Midbrain (tissue), 1 donor: ENCODE results near the gene C20orf144.

Source experiments
- DNase-seq: peaks from one replicate; lab custom pipeline; 2025; lab: John Stamatoyannopoulos, UW

C20orf144 gene

DNA sequence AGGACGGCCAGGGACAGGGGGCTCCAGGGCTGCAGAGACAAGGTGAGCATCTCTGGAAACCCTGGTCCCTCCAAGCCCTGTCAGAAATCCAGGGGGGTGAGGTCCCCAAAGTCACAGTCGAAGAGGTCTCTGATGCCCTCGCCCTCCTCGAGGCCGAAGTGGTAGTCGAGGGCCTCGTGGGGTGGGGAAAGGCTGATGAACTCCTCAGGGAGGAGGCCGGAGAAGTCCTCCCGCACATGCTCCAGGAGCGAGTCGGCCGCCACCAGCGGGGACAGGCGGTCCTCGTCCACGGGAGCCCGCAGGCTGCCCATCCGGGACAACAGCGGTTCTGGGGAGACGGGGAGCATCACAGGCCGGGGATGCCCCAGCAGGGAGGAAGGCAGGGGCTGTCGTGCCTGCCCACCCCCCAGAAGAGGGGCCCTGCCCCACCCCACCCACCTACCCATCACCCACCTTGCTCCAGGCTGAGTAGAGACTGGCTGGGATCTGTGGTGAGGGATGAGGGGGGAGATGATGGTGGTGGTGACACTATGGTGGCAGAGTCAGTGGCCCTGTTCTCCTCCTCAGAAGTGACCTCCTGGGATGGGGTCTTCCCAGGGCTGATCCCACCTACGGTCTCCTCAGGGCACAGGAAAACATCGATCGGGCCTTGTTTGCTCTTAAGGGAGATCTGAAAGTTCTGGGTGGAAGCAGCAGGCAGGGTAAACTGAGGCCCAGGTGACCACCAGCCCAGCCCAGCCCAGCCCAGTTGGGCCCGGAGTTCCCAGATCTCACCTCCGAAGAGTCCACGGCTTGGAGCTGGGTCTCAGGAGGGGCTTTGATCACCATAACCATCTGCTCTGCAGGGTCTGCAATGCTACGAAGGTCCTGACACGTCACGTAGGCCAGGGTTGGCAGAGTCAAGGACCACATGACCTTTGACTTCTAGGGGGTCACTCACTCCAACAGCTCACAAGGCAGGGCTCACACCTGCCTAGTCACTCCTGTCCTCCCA lies 14.8 kb downstream of the C20orf144 start:
- DNase-seq, result no peak

DNA sequence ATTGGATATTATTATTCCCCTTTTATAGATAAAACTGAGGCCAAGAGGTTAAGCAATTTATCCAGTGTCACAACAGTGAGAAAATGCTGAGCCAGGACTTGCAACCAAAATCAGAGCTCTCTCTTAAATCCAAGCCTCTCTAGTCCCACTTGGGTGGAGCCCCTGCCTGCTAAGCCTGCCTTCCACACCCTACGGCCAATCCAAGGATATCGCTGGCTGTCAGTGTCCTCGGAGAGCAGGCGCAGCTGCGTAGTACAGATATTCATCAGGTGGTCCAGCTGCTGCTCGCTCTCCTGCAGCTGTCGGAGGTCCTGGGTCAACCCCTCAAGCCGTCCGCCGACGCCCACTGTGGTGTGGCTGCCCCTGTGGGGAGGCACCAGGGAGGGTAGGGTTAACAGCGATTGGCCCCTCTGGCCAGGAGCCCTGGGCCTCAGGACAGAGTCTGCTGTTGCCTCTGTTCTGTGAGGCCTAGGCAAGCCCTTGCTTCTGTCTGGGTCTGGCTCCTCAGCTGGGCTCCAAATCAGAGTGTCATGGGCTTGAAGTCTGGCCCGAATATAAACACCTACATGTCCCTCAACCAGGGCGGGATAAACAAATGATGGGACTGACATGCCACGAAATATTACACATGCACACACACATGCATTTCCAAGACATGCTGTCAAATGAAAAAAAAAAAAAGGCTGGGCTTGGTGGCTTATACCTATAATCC lies 16.0 kb downstream of the C20orf144 start:
- DNase-seq, result no peak

DNA sequence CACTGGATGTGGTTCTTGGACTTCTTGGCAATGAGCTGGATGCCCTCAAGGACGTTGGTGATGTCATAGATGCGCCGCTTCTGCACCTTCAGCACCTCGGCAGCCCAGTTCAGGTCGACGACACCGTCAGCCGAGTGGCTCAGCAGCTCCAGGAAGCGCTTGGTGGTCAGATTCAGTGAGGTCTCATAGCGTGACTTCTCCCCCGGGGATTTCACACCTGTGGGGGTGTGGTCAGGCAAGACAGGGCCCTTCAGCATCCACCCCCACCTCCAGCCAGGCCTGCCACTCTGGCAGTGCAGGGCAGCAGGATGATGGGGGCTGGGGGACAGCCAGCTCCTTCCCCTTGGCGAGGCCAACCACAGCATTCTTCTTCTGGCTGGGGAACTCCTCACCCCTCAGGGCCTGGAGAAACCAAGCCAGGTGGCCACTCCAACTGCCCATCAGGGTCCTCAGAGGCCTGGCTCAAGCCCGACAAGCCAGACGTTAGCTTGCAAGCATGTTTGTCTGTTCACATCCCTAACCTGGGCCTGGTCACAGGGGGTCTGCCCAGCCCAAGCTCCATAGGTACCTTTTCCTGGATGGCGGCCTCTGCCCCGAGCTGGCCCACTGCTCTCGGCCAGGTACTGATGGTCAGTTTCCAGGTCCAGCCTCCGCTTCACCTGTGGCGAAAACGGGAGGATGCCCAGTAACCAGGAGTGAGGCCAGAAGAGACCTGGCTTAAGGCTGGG lies 17.8 kb downstream of the C20orf144 start:
- no peak for DNase-seq

DNA sequence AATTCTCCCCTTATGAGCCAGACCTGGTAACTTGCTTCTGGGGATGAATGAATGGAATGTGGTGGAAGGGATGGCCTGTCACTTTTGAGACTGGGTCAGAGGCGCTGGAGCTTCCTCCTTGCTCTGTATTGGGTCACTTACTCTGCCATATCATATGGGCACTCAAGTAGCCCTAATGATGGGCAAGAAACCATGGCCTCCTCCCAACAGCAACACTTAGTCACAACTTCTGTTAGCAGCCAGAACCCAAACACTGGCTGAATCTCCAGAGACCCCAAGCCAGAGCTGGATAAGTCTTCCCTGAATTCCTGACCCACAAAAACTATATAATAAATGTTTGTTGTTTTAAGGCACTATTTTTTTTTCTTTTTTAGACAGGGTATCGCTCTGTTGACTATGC lies 18.6 kb downstream of the C20orf144 start:
- no peak for DNase-seq

DNA sequence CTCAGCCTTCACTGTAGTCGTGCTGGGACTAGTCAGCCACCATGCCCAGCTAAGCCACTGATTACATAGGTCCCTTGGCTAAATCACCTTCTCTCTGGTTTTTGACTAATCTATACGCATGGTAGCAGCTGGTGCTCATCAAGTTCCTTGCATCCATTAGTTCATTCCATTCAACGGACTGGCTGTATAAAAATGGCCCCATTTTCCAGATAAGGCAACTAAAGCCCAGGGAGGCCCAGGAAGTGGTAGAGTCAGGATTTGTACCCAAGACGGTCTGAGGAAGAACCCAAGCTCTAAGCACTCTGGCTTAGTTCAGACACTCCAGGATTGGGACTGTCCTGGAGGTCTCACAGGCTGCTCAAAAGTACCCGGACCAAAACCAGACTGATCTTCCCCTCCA lies 19.2 kb downstream of the C20orf144 start:
- DNase-seq, result no peak

DNA sequence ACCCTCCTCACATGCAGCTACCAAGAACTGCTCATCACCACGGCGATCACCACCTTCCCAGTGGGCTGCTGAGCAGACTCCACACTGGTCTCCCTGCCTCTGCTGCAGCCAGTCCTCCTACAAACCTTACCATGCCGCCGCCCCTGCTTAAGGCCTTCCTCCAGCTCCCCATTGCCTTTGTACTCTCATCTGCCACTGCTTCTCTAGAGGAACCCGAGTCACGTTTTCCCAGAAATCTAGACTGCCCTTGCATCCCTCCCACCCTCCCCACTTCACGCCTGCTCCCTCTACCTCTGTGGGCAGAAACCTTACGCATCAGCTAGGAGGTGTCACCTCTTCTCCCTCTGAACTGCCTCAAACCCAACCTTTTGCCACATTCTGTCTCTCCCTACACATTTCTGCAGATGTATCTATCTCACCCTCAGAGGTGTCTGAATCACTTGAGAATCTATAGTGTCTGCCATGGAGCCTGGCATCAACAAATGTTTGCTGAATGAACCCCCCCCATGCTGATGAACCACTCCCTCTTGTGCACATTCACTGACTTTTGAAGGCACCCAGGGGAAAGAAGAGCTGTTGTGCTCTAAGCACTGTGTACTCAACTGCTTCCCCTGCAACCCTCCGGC lies 19.7 kb downstream of the C20orf144 start:
- no peak for DNase-seq

DNA sequence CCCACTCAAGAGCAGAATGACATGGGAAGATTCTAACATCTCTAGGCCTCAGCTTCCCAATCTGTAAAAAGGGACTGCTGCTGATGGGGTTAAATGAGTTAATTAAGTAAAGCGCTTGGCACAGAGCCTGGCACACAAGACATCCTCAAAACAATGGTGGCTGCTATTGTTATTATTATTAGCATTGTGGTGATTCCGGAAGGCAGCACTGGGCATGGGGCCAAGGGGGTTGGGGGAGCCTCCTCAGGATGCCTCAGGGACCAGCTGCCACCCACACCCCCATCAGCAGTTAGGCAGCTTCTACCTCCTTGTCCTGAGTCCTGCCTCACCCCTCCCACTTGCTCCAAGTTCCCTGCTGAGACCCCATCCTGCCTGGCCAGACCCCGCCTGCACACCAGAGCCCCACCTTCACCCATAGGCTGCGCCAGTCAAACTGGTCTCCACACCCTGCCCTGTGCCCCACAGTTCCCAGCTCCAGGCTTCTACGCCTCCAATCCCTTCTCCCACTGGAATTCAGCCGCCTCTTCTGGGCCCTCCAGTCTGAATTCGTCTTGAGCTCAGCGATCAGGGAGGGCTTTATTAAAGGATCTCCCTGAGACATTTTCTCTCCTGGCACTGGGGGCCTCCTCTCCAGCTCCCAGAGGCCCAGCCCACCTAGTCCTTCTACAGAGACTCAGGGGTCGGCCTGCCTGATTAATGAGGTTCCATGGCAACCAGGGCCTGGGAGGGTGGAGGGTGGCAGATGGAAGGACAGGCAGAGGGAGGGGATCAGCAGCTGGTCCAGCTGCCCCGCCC lies 22.6 kb downstream of the C20orf144 start:
- no peak for DNase-seq

DNA sequence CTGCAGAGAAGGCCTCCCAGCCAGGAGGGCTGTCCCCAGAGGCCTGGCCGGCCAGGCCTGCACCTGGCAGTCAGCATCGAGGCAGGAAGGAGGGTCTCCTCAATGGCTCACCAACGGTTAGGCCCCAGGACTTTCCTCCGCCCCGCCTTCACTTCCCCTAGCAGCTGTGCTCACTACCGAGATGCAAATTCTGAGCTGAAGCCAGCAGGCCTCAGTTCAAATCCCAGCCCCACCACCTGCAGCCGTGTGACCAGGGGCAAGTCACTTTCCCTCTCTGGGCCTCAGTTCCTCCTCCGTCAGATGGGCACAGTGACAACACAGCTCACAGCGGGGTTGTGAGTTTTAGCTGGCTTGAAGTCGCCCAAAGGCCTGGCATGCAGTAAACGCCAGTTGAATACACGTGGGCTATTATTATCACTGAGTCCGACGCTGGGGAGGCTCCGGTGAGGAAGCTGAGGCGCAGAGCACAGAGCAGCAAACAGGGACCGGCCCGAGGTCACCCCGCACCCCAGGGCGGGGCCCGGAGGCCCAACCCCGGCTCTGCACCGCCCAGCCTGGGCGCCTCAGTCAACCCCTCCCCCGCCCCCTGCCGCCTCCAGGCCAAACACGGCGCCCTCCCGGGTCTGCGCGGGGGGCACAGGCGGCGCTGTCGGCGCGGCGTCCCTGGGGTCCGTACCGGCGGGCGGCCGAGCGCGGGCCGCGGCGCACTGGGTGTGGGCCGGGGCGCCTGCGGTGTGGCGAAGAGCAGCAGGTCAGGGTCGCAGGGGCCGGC lies 23.4 kb downstream of the C20orf144 start:
- no peak for DNase-seq

DNA sequence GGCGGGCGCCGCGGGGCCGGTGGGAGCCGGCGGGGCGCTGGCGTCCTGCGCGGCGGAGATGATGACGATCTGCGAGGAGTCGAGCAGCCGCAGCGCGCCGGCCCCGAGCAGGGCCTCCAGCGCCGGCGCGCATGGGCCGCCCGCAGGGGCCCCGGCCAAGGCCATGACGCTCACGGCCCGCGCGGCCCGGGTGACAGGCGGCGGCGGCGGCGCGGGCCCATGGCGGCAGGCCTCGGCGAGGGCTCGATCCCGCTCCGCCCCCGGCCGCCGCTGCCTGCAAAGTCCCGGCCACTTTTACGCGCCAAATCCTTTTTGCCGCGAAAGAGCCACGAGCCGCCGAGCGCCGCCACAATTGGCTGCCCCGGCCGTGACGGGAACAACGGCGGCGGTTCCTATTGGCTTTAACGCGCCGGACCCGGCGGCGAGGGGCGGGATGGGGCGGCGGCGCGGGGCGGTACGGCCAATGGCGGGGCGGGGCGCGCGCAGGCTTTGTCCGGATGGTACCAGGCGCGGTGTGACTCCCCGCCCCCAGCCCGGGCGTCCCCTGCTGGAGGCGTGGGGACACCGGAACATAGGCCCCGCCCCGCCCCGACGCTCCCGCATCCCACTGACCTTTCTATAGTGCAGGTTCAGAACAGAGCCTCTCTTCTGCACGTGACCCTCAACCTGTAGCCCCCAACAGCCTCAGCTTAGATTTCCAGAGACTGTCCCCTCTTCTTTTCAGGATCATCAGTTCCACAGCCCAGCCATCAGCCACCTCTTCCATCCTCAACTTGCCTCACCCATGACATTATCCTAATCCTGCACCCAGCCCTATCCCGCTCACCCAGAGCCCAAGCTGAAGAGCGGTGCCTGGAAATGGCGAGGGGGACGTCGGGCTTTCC lies 24.2 kb downstream of the C20orf144 start, which contains the start of gene E2F1:
Gene E2F1, minus strand, starts transcription at position 286 of the 884 bp plus-strand sequence. Its CDS starts 121 bp downstream, at position 165.
- DNase-seq, result peak; percentile 96

DNA sequence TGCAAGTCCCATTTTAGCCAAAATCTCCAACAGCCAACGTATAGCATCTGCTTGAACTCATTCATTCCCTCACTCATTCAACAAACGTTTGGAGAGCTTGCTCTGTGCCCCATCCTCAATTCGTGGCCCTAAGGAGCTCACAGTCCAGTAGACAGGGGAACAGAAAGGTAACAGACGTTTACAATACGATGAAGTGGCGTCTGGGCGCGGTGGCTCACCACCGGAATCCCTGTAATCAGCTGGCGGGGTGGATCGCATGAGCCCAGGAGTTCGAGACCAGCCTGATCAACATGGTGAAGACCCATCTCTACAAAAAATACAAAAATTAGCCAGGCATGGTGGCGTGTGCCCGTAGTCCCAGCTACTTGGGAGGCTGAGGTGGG lies 24.8 kb downstream of the C20orf144 start:
- DNase-seq, result no peak

DNA sequence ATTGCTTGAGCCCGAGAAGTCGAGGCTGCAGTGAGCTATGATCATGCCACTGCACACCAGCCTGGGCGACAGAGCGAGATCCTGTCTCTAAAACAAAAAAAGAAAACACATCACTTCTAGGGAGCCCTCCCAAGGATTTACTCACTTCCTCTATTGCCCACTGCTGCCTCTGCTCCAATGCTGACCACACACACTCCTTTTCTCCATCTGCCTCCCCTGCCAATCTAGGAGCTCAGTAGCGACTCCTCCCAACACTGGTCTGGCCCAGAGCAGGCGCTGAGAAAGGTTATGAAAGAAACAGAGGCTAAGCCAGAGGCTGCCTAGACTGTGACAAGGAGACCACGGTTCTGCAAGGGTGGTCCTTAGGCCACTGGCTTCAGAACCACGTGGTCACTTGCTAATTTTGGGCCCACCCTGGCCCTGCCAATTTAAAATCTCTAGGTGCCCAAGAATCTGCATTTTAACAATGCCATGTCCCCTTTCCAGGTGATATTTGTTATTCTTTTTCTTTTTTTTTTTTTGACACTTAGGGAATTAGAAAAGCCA lies 25.3 kb downstream of the C20orf144 start:
- no peak for DNase-seq

DNA sequence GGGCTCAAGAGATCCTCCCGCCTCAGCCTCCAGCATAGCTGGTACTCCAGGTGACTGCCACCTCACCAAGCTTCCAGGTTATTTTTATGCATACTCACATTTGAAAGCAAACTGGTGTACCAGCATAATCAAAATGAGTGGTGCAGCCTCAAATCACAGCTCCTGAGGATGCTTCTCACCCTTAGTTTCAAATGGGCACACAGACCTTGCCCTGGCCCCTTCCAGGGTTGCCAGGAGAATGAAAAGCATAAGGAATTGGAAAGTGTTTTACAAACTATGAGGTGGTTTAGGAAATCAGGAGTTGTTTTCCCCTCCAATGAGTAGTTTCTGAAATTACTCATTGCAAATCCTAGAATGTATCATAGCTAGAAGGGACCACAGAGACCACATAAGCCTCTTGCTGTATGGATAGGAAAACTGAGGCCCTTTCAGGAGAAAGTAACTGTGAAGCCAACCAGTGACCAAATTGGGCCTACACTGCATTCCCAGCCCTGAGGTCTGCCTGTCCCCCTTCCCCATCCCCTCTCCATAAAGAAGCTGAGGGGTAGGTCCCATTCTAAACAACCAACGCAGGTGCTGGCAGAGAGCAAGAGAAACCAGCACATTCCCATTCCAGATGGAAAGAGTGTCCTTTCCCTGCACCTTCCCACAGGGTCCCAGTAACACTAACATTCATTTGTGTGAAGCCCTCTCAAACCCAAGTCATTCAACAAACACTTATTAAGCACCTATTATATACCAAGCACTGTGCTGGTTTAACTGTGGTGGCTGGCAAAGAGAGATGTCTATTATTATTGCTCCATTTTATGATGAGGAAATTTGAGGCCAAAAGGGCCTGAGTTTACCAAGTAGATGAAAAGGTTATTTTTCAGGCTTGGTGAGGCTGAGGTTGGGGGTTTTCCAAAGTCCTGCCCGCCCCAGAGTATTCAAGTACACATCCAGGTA lies 26.1 kb downstream of the C20orf144 start:
- DNase-seq, result no peak

DNA sequence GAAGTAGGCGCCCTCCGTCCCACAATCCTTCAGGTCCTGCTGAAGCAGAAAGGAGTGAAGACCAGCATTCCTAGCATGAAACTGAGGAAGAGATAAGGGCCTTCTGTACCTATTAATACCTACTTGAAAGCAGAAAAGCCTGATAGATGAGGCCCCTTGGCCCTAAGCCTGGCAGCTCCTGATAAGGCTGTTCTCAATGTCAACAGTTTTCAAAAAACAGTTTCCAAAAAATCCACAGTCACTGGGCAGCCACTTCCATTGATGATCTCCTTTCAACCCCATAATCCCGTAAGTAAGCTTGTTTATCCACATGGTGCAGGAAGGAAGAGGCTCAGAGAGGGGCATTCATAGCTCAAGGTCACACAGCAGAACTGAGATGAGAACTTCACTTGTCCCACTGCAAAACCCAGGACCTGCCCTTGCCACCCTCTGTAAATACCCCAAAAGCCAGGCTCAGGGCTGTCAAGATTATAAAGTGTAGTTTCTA lies 26.9 kb downstream of the C20orf144 start:
- no peak for DNase-seq

DNA sequence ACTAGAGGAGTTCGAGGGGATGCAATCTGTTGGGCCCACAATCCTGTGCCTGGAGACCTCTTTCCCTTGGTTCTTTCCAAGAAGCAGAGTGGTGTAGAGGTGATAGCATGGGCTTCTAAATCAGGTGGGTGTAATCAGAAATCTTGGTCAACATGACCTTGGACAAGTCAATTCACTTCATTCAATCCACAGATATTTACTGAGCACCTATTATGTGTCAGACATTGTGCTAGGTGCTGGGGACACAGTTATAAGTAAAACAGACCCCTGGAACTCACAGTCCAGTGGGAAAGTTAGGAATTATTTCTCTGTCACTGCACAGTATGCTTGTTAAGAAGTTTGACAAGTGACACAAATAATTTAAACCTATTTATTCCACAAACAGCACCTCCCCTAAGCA lies 27.4 kb downstream of the C20orf144 start:
- DNase-seq, result no peak

DNA sequence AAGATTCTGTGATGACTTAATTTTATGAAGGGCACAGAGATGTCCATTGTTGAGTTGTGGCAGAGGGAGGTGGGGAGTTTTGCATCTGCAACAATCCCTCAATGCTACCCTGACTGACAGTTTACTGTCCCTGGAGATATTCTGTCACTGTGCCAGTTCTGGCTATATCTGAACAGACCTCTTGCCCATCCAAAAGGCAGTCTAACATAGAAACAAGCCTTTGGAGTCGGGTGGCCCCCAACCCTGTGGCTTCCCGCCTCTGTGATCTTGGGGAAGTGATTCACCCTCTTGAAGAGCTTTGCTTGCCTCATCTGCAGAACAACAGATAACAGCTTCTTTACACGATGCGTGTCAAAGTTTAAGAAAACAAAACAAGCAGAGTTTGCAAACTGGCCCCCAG lies 27.8 kb downstream of the C20orf144 start:
- peak; percentile 43 for DNase-seq

DNA sequence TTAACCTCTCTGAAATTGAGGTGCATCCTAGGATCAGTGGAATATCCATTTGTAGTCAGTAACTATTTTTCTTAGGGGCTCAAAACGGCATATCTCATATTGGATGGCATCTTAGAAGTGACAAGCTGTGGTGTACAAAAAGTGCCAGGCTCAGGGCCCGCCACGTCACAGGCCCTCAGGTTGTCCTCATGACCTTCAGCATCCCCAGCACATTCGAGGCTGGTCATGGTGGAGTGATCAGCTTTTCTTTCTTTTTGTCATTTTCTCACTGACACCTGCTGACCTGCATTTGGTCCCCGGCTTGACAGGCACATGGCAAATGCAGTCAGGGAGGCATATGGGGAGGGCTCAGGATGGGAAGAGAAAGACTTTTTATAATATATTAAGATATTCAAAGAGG lies 31.2 kb downstream of the C20orf144 start:
- no peak for DNase-seq
